DND-41 (cell line): ENCODE data around the gene BFAR.

Experiments
- EZH2 ChIP-seq: IDR thresholded peaks from 3 replicates; pipeline ENCODE4 v1.6.1; 2012; ENCODE audit warnings: borderline replicate concordance, low read depth, mild to moderate bottlenecking, moderate library complexity, low read length, inconsistent platforms; ENCODE audit not compliant: severe bottlenecking
- TF ChIP-seq, protein P1 (sequence below): IDR thresholded peaks from 2 replicates; pipeline ENCODE4 v1.5.1; 2012; ENCODE audit warnings: borderline replicate concordance, low read length, moderate library complexity, mild to moderate bottlenecking; ENCODE audit not compliant: poor library complexity, severe bottlenecking; ENCODE audit errors: extremely low read depth

DNA sequence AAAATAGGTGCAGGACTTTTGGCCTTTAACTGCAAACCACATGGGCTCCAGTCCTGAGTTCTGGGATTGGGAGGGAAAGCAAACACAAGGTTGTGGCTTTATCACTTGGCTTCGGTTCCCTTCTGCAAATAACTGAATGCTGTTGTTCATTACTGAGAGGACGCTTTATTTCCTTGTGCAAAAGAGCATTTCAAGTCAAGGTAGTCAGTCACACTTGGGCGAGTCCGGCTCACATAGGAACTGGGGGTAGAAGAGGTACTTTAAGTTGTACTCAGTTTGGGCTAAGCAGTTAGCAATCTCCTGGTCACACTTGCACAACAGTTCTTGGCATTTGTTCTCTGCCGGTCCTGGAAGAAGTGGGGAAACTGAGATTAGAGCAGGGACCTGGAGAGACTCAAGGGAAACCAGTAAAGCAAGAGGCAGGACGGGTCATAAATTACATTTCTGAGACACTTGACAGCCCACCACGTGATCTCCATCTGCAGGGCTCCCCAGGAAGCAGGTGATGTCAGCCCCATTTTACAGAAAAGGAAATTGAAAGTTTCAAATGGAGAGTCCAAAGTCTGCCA is 39.7 kb downstream of the BFAR start:
- TF ChIP-seq, protein P1, sequence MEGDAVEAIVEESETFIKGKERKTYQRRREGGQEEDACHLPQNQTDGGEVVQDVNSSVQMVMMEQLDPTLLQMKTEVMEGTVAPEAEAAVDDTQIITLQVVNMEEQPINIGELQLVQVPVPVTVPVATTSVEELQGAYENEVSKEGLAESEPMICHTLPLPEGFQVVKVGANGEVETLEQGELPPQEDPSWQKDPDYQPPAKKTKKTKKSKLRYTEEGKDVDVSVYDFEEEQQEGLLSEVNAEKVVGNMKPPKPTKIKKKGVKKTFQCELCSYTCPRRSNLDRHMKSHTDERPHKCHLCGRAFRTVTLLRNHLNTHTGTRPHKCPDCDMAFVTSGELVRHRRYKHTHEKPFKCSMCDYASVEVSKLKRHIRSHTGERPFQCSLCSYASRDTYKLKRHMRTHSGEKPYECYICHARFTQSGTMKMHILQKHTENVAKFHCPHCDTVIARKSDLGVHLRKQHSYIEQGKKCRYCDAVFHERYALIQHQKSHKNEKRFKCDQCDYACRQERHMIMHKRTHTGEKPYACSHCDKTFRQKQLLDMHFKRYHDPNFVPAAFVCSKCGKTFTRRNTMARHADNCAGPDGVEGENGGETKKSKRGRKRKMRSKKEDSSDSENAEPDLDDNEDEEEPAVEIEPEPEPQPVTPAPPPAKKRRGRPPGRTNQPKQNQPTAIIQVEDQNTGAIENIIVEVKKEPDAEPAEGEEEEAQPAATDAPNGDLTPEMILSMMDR, result no peak
- TF ChIP-seq EZH2, result no peak
